ENCODE measurements around the gene VIPR2. TPM values are rescaled to one million over a fixed set of nuclear protein-coding genes. Genes with fewer than 3 reads are reported as not detected.

VIPR2 gene
- total and polyA plus RNA-seq, 2 experiments from 2014 or later: 1.3 to 2.7 TPM

GRCh38 chr7:159025161-159025779, 119.4 kb downstream of the VIPR2 start:
- Histone ChIP-seq H3K9me2 (ENCODE audit: insufficient read depth) (no peaks in the 10 kb centered on the region), H3K4me2 (no peak overlapping the region), H3K4me1 (ENCODE audit: insufficient read depth) (no peaks in the 10 kb centered on the region; the same call in 1 of the 2 replicates), H3K79me2 (replicated peaks; ENCODE audit: insufficient read depth) (no peaks in the 10 kb centered on the region), H3F3A (replicated peaks; ENCODE audit: low read depth) (no peaks in the 10 kb centered on the region), H2AFZ (no peak overlapping the region), H3K27ac (ENCODE audit: low read depth) (no peak overlapping the region), H4K20me1 (replicated peaks; ENCODE audit: insufficient read depth) (no peaks in the 10 kb centered on the region), H3K36me3 (ENCODE audit: insufficient read depth) (no peaks in the 10 kb centered on the region; the same call in 1 of the 2 replicates), H3K27me3 (ENCODE audit: insufficient read depth) (no peaks in the 10 kb centered on the region), H3K4me3 (no peak overlapping the region)
- ATAC-seq (no peak), DNase-seq (ENCODE audit: low spot score) (no peak)
- peaks cover 10% of the 10 kb centered on the region for H3K27me3 Mint-ChIP-seq (ENCODE audit: insufficient read depth, low read depth, poor library complexity)
- H3K4me3 Mint-ChIP-seq: no peak overlapping the region
- peaks cover 12% of the 10 kb centered on the region for H3K36me3 Mint-ChIP-seq (ENCODE audit: low read depth)
- TF ChIP-seq EZH2phosphoT487 (IDR thresholded peaks at IDR 0.05; ENCODE audit: unreplicated experiment) (no peak), CREB1 (CRISPR knock-in tag; IDR thresholded peaks at IDR 0.05; ENCODE audit: low read depth) (no peak), CTCF (conservative IDR thresholded peaks at IDR 0.05; ENCODE audit: low read depth in 2 of 2) (no peak), STAT1 (IDR thresholded peaks at IDR 0.05; ENCODE audit: unreplicated experiment) (no peak), ZNF114 (CRISPR knock-in tag; IDR thresholded peaks at IDR 0.05) (no peak), ZNF462 (CRISPR knock-in tag; IDR thresholded peaks at IDR 0.05) (no peak), POLR2AphosphoS5 (IDR thresholded peaks at IDR 0.05; ENCODE audit: low read depth) (no peak), NANOG (IDR thresholded peaks at IDR 0.05; ENCODE audit: borderline replicate concordance) (no peak), ZNF331 (CRISPR knock-in tag; IDR thresholded peaks at IDR 0.05; ENCODE audit: low read depth) (no peak), ETS1 (IDR thresholded peaks at IDR 0.05) (no peak), JUNB (IDR thresholded peaks at IDR 0.05; ENCODE audit: unreplicated experiment) (no peak), REST (IDR thresholded peaks at IDR 0.05; ENCODE audit: unreplicated experiment) (no peak), EZH2 (IDR thresholded peaks at IDR 0.05; ENCODE audit: low read depth, unreplicated experiment) (no peak)
- H3K27ac Mint-ChIP-seq: no peak overlapping the region
- peaks cover 79% of the 10 kb centered on the region for H3K9me3 Mint-ChIP-seq
- H3K4me1 Mint-ChIP-seq: peaks cover 7% of the 10 kb centered on the region; the same call in 2 of the 3 replicates

Measured in GM23338 (cell line).